Thyroid gland (tissue), 4 donors: Measurements from ENCODE around the gene KCNAB1. TPM values are rescaled to one million over a fixed set of nuclear protein-coding genes. Genes with fewer than 3 reads are reported as not detected.

Experiments
- DNase-seq, 2 donors: peaks; one replicate each; pipeline ENCODE4 v3.0.0-alpha.2; 2019
- H3K27ac ChIP-seq, 3 donors: fragments of 200-600 bp; sonication (generic); 1 replicate in 2 of 3; 2 replicates in 1 of 3; pipeline ENCODE4 v1.5.1; 2016 to 2019; ENCODE audit warnings: mild to moderate bottlenecking in 1 of 3, moderate library complexity in 1 of 3
- H3K27me3 ChIP-seq: fragments of 200-600 bp; sonication (generic); one replicate; pipeline ENCODE4 v1.5.1; 2019
- H3K36me3 ChIP-seq, 2 donors: fragments of 200-600 bp; sonication (generic); one replicate each; pipeline ENCODE4 v1.5.1; 2016 to 2019
- H3K4me1 ChIP-seq, 2 donors: fragments of 200-600 bp; sonication (generic); one replicate each; pipeline ENCODE4 v1.5.1; 2017 to 2019
- H3K4me3 ChIP-seq, 3 donors: fragments of 200-600 bp; sonication (generic); replicated peaks in 1 of 3; 1 replicate in 2 of 3; 2 replicates in 1 of 3; pipeline ENCODE4 v1.5.1; 2016; ENCODE audit warnings: mild to moderate bottlenecking in 1 of 3
- H3K9me3 ChIP-seq: fragments of 200-600 bp; sonication (generic); one replicate; pipeline ENCODE4 v1.5.1; 2017
- CTCF ChIP-seq, 6 experiments: fragments of 200-600 bp in 3 of 6; fragments of 450-650 bp in 3 of 6; sonication (generic) in 3 of 6; IDR thresholded peaks; one replicate each; pipeline ENCODE4 v1.5.1; 2016 to 2019; ENCODE audit warnings: antibody characterized with exemption in 6 of 6, mild to moderate bottlenecking in 2 of 6, inconsistent platforms in 1 of 6, moderate library complexity in 1 of 6
- POLR2A ChIP-seq, 2 donors: fragments of 450-650 bp; IDR thresholded peaks; one replicate each; pipeline ENCODE4 v1.6.1; 2017; ENCODE audit warnings: antibody characterized with exemption in 2 of 2, mild to moderate bottlenecking in 2 of 2, moderate library complexity in 1 of 2
- WGBS, 2 donors: methylation state at CpG; one replicate each; pipeline ENCODE4 v1.1.5; 2017; 5-methylcytosine and 5-hydroxymethylcytosine counted together
- intact Hi-C: fragments of 100-400 bp; cut with DNase I; formaldehyde crosslinking; loops from one replicate; pipeline ENCODE4 v1.15.1; 2023
- total RNA-seq, 4 donors: library from RNA; depleted of rRNA; stranded (reverse); fragments of >200 nt; gene quantifications; one replicate each; pipeline ENCODE4 v1.2.3, GENCODE V29; 2016

KCNAB1 gene
- total RNA-seq, 4 donors from 2014 or later: 19.3 to 26.1 (median 22.9) TPM

- intact Hi-C loops: no loop called here
- Histone ChIP-seq H3K9me3 (no peaks in the 10 kb centered on the region), H3K4me3 (no peak overlapping the region), H3K4me1 (no peaks in the 10 kb centered on the region), H3K36me3 (no peaks in the 10 kb centered on the region), H3K27ac (no peak overlapping the region), H3K27me3 (no peaks in the 10 kb centered on the region)
- no peak for DNase-seq
- WGBS, 2 donors: 84 to 88% methylated on average over 3 of the region's 3 CpGs
- TF ChIP-seq POLR2A (IDR thresholded peaks at IDR 0.05) (no peak), CTCF (IDR thresholded peaks at IDR 0.05) (no peak)
These were observed 211.9 kb downstream of the KCNAB1 start for GRCh38 chr3:156332304-156332703.

- H3K27me3 ChIP-seq: no peaks in the 10 kb centered on the region
- intact Hi-C loops: no loop called here
- no peaks in the 10 kb centered on the region for H3K9me3 ChIP-seq
- H3K4me1 ChIP-seq: no peaks in the 10 kb centered on the region
- H3K4me3 ChIP-seq: no peak overlapping the region
- no peak for TF ChIP-seq POLR2A (IDR thresholded peaks at IDR 0.05)
- no peak for TF ChIP-seq CTCF (IDR thresholded peaks at IDR 0.05)
- WGBS, 2 donors: 77 to 80% methylated on average over 3 of the region's 3 CpGs
- H3K36me3 ChIP-seq: no peaks in the 10 kb centered on the region
- H3K27ac ChIP-seq: no peak overlapping the region
- DNase-seq: no peak
These were observed 214.6 kb downstream of the KCNAB1 start for GRCh38 chr3:156334841-156335545.

- no peaks in the 10 kb centered on the region for H3K9me3 ChIP-seq
- H3K27me3 ChIP-seq: no peaks in the 10 kb centered on the region
- H3K36me3 ChIP-seq: no peaks in the 10 kb centered on the region
- H3K4me1 ChIP-seq: no peaks in the 10 kb centered on the region
- 51 to 90% methylated on average over 3 of the region's 3 CpGs for WGBS, 2 donors
- no peak overlapping the region for H3K4me3 ChIP-seq
- intact Hi-C loops: no loop called here
- no peak for DNase-seq
- TF ChIP-seq CTCF (IDR thresholded peaks at IDR 0.05) (no peak), POLR2A (IDR thresholded peaks at IDR 0.05) (no peak)
- H3K27ac ChIP-seq: no peak overlapping the region
These were observed 219.1 kb downstream of the KCNAB1 start for GRCh38 chr3:156339491-156339890.

GRCh38 chr3:156341332-156341731 lies 221.0 kb downstream of the KCNAB1 start:
- Histone ChIP-seq H3K4me3 (no peak overlapping the region), H3K9me3 (no peaks in the 10 kb centered on the region), H3K27me3 (no peaks in the 10 kb centered on the region), H3K4me1 (no peaks in the 10 kb centered on the region), H3K36me3 (no peaks in the 10 kb centered on the region), H3K27ac (no peak overlapping the region)
- no peak for DNase-seq
- intact Hi-C loops: no loop called here
- TF ChIP-seq CTCF (IDR thresholded peaks at IDR 0.05): no peak
- TF ChIP-seq POLR2A (IDR thresholded peaks at IDR 0.05): no peak
- 90 to 91% methylated on average over 2 of the region's 2 CpGs for WGBS, 2 donors

GRCh38 chr3:156341831-156342416 lies 221.5 kb downstream of the KCNAB1 start:
- Histone ChIP-seq H3K36me3 (no peaks in the 10 kb centered on the region), H3K27me3 (no peaks in the 10 kb centered on the region), H3K9me3 (no peaks in the 10 kb centered on the region), H3K4me1 (no peaks in the 10 kb centered on the region), H3K4me3 (no peak overlapping the region), H3K27ac (no peak overlapping the region)
- WGBS, 2 donors: 87 to 89% methylated on average over 6 of the region's 6 CpGs
- TF ChIP-seq CTCF (IDR thresholded peaks at IDR 0.05): no peak
- no peak for TF ChIP-seq POLR2A (IDR thresholded peaks at IDR 0.05)
- intact Hi-C loops: no loop called here
- DNase-seq: no peak
